ENCODE measurements around the gene METTL4. TPM values are rescaled to one million over a fixed set of nuclear protein-coding genes. Genes with fewer than 3 reads are reported as not detected.
"Not testable (repeated sequence)": the region's sequence is repeated elsewhere in the genome, so short reads cannot be mapped to it uniquely, and the experiment has no call there.

Gene METTL4
- total RNA-seq, 1 donor from 2014 or later = 11.5 TPM

- TF ChIP-seq CTCF (IDR thresholded peaks at IDR 0.05) = no peak
- ATAC-seq (no peak), DNase-seq (no peak)
- H3K9me3 ChIP-seq = no peaks in the 10 kb centered on the region
- intact Hi-C loops (cut with DNase I) = no loop called here
- no peaks in the 10 kb centered on the region for H3K27me3 ChIP-seq (ENCODE audit: low read depth)
- no peak overlapping the region for H3K27ac ChIP-seq
- H3K4me1 ChIP-seq = no peaks in the 10 kb centered on the region
- no peaks in the 10 kb centered on the region for H3K36me3 ChIP-seq
- H3K4me3 ChIP-seq = no peak overlapping the region
Measured at GRCh38 chr18:2534906-2535305, 36.4 kb downstream of the METTL4 start.

- intact Hi-C loops (cut with DNase I) = no loop called here
- no peak for TF ChIP-seq CTCF (IDR thresholded peaks at IDR 0.05)
- no peak overlapping the region for H3K27ac ChIP-seq
Measured at GRCh38 chr18:2532797-2533196, 38.5 kb downstream of the METTL4 start.

GRCh38 chr18:2531751-2532150 is 39.6 kb downstream of the METTL4 start:
- intact Hi-C loops (cut with DNase I) = no loop called here

More at GRCh38 chr18:2532797-2533196, 38.5 kb downstream of the METTL4 start:
- DNase-seq (no peak), ATAC-seq (no peak)
- no peaks in the 10 kb centered on the region for H3K27me3 ChIP-seq (ENCODE audit: low read depth)
- no peaks in the 10 kb centered on the region for H3K36me3 ChIP-seq
- no peak overlapping the region for H3K4me3 ChIP-seq
- H3K9me3 ChIP-seq = no peaks in the 10 kb centered on the region
- H3K4me1 ChIP-seq = no peaks in the 10 kb centered on the region

GRCh38 chr18:2529154-2529553 is 42.2 kb downstream of the METTL4 start:
- Histone ChIP-seq H3K36me3 (no peaks in the 10 kb centered on the region), H3K27ac (no peak overlapping the region), H3K27me3 (ENCODE audit: low read depth) (no peaks in the 10 kb centered on the region), H3K4me3 (no peak overlapping the region), H3K9me3 (no peaks in the 10 kb centered on the region), H3K4me1 (no peaks in the 10 kb centered on the region)
- ATAC-seq (no peak), DNase-seq (no peak)
- no peak for TF ChIP-seq CTCF (IDR thresholded peaks at IDR 0.05)
- intact Hi-C loops (cut with DNase I) = no loop called here

More at GRCh38 chr18:2531751-2532150, 39.6 kb downstream of the METTL4 start:
- DNase-seq (no peak), ATAC-seq (no peak)
- Histone ChIP-seq H3K36me3 (no peaks in the 10 kb centered on the region), H3K4me3 (no peak overlapping the region), H3K9me3 (no peaks in the 10 kb centered on the region), H3K27ac (no peak overlapping the region), H3K4me1 (no peaks in the 10 kb centered on the region), H3K27me3 (ENCODE audit: low read depth) (no peaks in the 10 kb centered on the region)
- TF ChIP-seq CTCF (IDR thresholded peaks at IDR 0.05) = no peak

- no peak for TF ChIP-seq CTCF (IDR thresholded peaks at IDR 0.05)
- Histone ChIP-seq H3K9me3 (no peaks in the 10 kb centered on the region), H3K27me3 (ENCODE audit: low read depth) (no peaks in the 10 kb centered on the region), H3K4me3 (no peak overlapping the region), H3K27ac (no peak overlapping the region), H3K4me1 (no peaks in the 10 kb centered on the region), H3K36me3 (no peaks in the 10 kb centered on the region)
- intact Hi-C loops (cut with DNase I) = no loop called here
- DNase-seq (no peak), ATAC-seq (no peak)
Measured at GRCh38 chr18:2526329-2526728, 45.0 kb downstream of the METTL4 start.

GRCh38 chr18:2524794-2525198 is 46.5 kb downstream of the METTL4 start:
- H3K9me3 ChIP-seq; H3K36me3 ChIP-seq; H3K27me3 ChIP-seq (ENCODE audit: low read depth); intact Hi-C loops (cut with DNase I); ATAC-seq; H3K27ac ChIP-seq; H3K4me1 ChIP-seq; H3K4me3 ChIP-seq; DNase-seq: not testable (repeated sequence)
